Measurements from ENCODE around the gene TSPO. TPM values are rescaled to one million over a fixed set of nuclear protein-coding genes. Genes with fewer than 3 reads are reported as not detected.

The TSPO gene
- total and polyA plus RNA-seq, 2 of the 8 experiments (the other 6 are each of a cell fraction or from before 2014, with no cell fraction given) = 19.9 to 51.5 TPM

DNA sequence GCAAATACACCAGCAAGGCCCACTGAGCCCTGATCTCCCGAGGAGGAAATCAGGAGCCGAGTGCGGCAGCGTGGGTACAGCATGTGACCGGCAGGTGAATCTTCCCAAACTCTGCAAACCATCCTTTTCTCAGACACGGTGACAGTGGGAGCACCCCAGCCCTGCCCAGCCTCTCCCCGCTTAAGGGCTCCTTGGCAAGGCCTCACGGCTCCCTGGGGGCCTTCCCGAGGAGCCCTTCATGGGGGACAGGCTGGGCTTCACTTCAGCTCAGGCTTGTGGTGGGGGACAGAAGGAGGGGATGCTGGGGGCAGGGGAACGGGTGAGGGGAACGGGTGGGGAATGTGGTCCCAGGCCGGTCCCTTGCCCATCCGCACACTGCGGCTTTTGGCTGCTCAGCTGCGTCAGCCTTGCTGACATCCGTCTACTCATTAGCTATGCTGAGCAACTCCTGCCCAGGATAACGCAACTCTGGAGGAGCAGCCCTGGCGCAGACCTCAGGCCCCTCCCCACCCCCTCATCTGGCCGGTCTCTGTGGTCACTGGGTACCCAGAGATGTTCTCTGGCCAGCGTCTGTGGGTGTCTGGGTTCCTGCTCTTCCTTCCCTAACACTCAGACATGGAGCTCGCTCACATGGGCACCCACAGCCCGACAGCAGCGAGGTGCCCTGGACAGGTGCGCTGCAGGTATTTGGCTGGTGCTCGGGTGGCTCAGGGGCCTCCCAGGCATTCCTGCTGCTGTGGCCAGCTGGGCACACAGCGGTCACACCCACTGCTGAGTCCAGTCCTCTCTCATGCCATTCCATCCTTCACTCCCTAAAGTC lies 57.6 kb downstream of the TSPO start (continued):
- no peak for TF ChIP-seq SAP30 (IDR thresholded peaks at IDR 0.05; ENCODE audit: insufficient read depth, insufficient replicate concordance, low read length)
- no peak for TF ChIP-seq CBX5 (IDR thresholded peaks at IDR 0.05; ENCODE audit: low read depth, low read length)
- TF ChIP-seq RAD21 (IDR thresholded peaks at IDR 0.05 in 1 of 2, conservative IDR thresholded peaks at IDR 0.05 in 1 of 2; ENCODE audit: low read depth in 2 of 2, low read length in 2 of 2) = no peak
- no peak for TF ChIP-seq SIRT6 (IDR thresholded peaks at IDR 0.05; ENCODE audit: low read length)

Measured in H1 (cell line).